Activated CD8-positive, alpha-beta memory T cell treated with anti-CD3 and anti-CD28 coated beads for 36 hours (primary cell): ENCODE measurements around the gene PRR27. TPM values are rescaled to one million over a fixed set of nuclear protein-coding genes. Genes with fewer than 3 reads are reported as not detected.
"Not testable (repeated sequence)": the region's sequence is repeated elsewhere in the genome, so short reads cannot be mapped to it uniquely, and the experiment has no call there.

ENCODE experiments used
- CTCF ChIA-PET: fragments of 350-600 bp; sonication (Branson Sonifier 250); formaldehyde crosslinking; loops from one replicate; lab custom pipeline; 2021; ENCODE audit warnings: antibody characterized with exemption; lab: Charles Lee
- POLR2A ChIA-PET: fragments of 350-600 bp; sonication (Branson Sonifier 250); formaldehyde crosslinking; loops from one replicate; lab custom pipeline; 2021; ENCODE audit warnings: antibody characterized with exemption; lab: Charles Lee
- total RNA-seq, 2 experiments: library from RNA; stranded (reverse); gene quantifications; one replicate each; pipeline ENCODE4 v1.2.3, GENCODE V29; 2021

The PRR27 gene
- total RNA-seq, 2 experiments from 2014 or later: not detected

DNA sequence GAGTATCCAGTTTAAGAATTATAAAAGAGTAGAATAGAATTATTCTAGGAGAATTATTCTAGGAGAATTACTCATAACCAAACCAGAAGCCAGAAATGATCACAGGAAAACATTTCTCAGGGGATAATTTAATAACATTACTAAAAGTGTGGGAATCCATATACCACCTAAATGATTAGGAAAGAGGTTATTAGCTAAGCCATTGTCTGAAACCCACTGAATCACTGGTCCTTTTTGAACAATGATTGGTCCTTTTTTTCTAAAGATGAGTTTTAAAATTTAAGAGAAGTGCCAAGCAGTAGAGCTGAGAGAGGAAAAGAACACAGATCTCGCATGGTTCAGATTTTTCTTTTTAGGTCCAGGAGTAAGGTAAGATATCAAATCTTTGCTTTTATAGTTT is 41.4 kb downstream of the PRR27 start, which contains the start of gene ODAM:
ODAM (plus strand) TSS at position 301 of the 400 bp plus-strand sequence. CDS start 819 bp downstream, outside the sequence.
- ChIA-PET CTCF (no interaction called here), POLR2A (no interaction called here)

DNA sequence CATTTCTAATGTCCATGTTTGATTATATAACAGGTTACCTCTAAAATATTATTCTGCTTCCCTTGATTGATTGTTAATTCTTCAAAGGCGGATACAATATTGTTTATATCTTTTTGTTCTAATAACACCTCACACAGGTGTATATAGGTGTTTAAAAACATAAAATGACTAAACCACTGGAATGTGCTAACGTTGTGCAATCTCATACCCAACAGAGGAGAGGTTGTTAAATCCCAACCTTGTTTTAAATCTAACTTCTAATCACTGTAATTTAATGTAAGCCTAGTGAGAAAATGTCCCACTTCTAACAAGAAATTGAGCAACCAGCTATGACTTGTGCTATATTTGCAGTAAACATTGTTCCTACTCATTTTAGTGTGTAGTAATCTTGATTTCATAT is 42.8 kb downstream of the PRR27 start:
- ChIA-PET CTCF (no interaction called here), POLR2A (no interaction called here)

DNA sequence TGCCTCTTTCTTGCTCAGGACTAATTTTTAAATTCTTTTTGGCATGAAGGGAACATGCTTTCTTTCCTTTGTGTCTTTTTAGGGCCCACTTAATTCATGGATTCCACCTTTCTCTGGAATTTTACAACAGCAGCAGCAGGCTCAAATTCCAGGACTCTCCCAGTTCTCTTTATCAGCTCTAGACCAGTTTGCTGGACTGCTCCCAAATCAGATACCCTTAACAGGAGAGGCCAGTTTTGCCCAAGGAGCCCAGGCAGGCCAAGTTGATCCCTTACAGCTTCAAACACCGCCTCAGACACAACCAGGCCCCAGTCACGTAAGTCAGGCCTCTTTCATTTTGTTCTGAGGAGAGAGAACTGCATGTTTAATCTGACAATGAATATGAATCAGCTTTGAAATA is 43.8 kb downstream of the PRR27 start:
- CTCF ChIA-PET: no interaction called here
- POLR2A ChIA-PET: no interaction called here

DNA sequence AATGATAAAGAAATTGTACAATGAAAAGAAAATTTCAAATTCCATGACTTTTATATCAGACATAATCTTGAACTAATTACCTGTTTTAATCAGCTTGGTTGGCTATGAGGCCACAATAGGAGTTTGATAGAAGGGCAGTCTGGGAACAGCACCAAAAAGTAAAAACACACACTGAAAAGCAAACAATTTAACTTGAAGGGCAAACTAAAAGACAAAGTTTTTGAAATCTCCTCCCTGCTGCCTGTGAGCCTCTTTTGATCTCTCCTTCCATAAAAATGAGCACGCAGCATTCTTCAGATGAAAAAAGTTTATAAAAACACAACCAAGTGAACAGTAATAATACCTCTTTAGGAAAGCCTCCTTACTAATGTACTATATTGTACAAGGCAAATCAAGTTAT is 49.6 kb downstream of the PRR27 start:
- CTCF ChIA-PET: no interaction called here

DNA sequence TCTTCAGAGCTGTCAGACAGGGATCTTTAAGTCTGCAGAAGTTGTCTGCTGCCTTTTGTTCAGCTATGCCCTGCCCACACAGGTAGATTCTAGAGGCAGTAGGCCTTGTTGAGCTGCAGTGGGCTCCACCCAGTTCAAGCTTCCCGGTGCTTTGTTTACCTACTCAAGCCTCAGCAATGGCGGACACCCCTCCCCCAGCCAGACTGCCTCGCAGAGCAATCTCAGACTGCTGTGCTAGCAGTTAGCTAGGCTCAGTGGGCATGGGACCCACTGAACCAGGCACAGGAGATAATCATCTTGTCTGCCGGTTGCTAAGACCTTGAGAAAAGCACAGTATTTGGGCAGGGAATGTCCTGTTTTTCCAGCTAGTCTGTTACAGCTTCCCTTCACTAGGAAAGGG is 58.7 kb downstream of the PRR27 start:
- CTCF ChIA-PET, POLR2A ChIA-PET: not testable (repeated sequence)

More for the DNA sequence above, 49.6 kb downstream of the PRR27 start:
- POLR2A ChIA-PET: no interaction called here

Other genes with a start within 250 kb of the PRR27 start
- gene CSN1S1, start 223.2 kb upstream of the PRR27 start, total RNA-seq: not detected
- gene CSN2, start 188.5 kb upstream of the PRR27 start, total RNA-seq: not detected
- gene STATH, start 158.3 kb upstream of the PRR27 start, total RNA-seq: not detected
- not detected for gene HTN3, start 125.8 kb upstream of the PRR27 start, total RNA-seq
- not detected for gene HTN1, start 103.8 kb upstream of the PRR27 start, total RNA-seq
- not detected for gene ODAM, start 41.5 kb downstream of the PRR27 start, total RNA-seq
- not detected for gene FDCSP, start 71.9 kb downstream of the PRR27 start, total RNA-seq
- gene CSN3, start 88.4 kb downstream of the PRR27 start, total RNA-seq: not detected
- not detected for gene CABS1, start 180.7 kb downstream of the PRR27 start, total RNA-seq
- gene SMR3A, start 206.5 kb downstream of the PRR27 start, total RNA-seq: not detected
- gene SMR3B, start 228.9 kb downstream of the PRR27 start, total RNA-seq: not detected
- gene OPRPN, start 243.7 kb downstream of the PRR27 start, total RNA-seq: not detected